ENCODE measurements around the gene ATOSA.

ATOSA gene

GRCh38 chr15:52702390-52702789 lies 23.2 kb upstream of the ATOSA start:
- no peak for TF ChIP-seq CTCF (IDR thresholded peaks at IDR 0.05; ENCODE audit: low read depth, low read length)
- no peak for DNase-seq (ENCODE audit: extremely low read depth, low read depth)

GRCh38 chr15:52699457-52699856 lies 20.3 kb upstream of the ATOSA start:
- DNase-seq (ENCODE audit: extremely low read depth, low read depth): no peak
- no peak for TF ChIP-seq CTCF (IDR thresholded peaks at IDR 0.05; ENCODE audit: low read depth, low read length)

- DNase-seq (ENCODE audit: extremely low read depth, low read depth): no peak
- no peak for TF ChIP-seq CTCF (IDR thresholded peaks at IDR 0.05; ENCODE audit: low read depth, low read length)
Observed at GRCh38 chr15:52698514-52698913, 19.3 kb upstream of the ATOSA start.

- TF ChIP-seq CTCF (IDR thresholded peaks at IDR 0.05; ENCODE audit: low read depth, low read length): no peak
- DNase-seq (ENCODE audit: extremely low read depth, low read depth): no peak
Observed at GRCh38 chr15:52697051-52697450, 17.9 kb upstream of the ATOSA start.

- no peak for DNase-seq (ENCODE audit: extremely low read depth, low read depth)
- no peak for TF ChIP-seq CTCF (IDR thresholded peaks at IDR 0.05; ENCODE audit: low read depth, low read length)
Observed at GRCh38 chr15:52695154-52695553, 16.0 kb upstream of the ATOSA start.

GRCh38 chr15:52689562-52689961 lies 10.4 kb upstream of the ATOSA start:
- DNase-seq (ENCODE audit: extremely low read depth, low read depth): no peak
- TF ChIP-seq CTCF (IDR thresholded peaks at IDR 0.05; ENCODE audit: low read depth, low read length): no peak

GRCh38 chr15:52683580-52683979 lies 4.4 kb upstream of the ATOSA start:
- no peak for TF ChIP-seq CTCF (IDR thresholded peaks at IDR 0.05; ENCODE audit: low read depth, low read length)
- DNase-seq (ENCODE audit: extremely low read depth, low read depth): no peak
